Stomach (tissue), 9 donors: Measurements from ENCODE around the gene NFKB2. TPM values are rescaled to one million over a fixed set of nuclear protein-coding genes. Genes with fewer than 3 reads are reported as not detected.

ENCODE experiments used
- DNase-seq, 2 donors: peaks; one replicate each; pipeline versions ENCODE4 v3.0.0 to v3.0.0-alpha.2; 2013 to 2019
- H3K27ac ChIP-seq, 5 donors: fragments of 200-600 bp in 4 of 5; sonication (generic) in 4 of 5; one replicate each; pipeline ENCODE4 v1.5.1; 2013 to 2019; ENCODE audit warnings: mild to moderate bottlenecking in 1 of 5, moderate library complexity in 1 of 5
- H3K27me3 ChIP-seq, 3 donors: fragments of 200-600 bp; sonication (generic); one replicate each; pipeline ENCODE4 v1.5.1; 2017 to 2019; ENCODE audit warnings: mixed run types in 1 of 3
- H3K36me3 ChIP-seq, 4 donors: fragments of 200-600 bp; sonication (generic); 1 replicate in 3 of 4; 2 replicates in 1 of 4; pipeline ENCODE4 v1.5.1; 2016 to 2019
- H3K4me1 ChIP-seq, 4 donors: fragments of 200-600 bp; sonication (generic); one replicate each; pipeline ENCODE4 v1.5.1; 2016 to 2019
- H3K4me3 ChIP-seq, 4 donors: fragments of 200-600 bp; sonication (generic) in 3 of 4; one replicate each; pipeline ENCODE4 v1.5.1; 2016 to 2019; ENCODE audit warnings: mild to moderate bottlenecking in 1 of 4
- H3K9me3 ChIP-seq, 4 donors: fragments of 200-600 bp; sonication (generic); one replicate each; pipeline ENCODE4 v1.5.1; 2016 to 2019
- CTCF ChIP-seq, 7 experiments: fragments of 450-650 bp in 4 of 7; fragments of 200-600 bp in 3 of 7; sonication (generic) in 3 of 7; IDR thresholded peaks; one replicate each; pipeline ENCODE4 v1.5.1; 2016 to 2019; ENCODE audit warnings: antibody characterized with exemption in 7 of 7, control low read depth in 2 of 7, mild to moderate bottlenecking in 1 of 7
- EP300 ChIP-seq: sonication (generic); formaldehyde crosslinking; IDR thresholded peaks from one replicate; pipeline ENCODE4 v1.6.1; 2017; ENCODE audit warnings: antibody characterized with exemption
- POLR2A ChIP-seq, 4 donors: fragments of 450-650 bp; IDR thresholded peaks; one replicate each; pipeline ENCODE4 v1.6.1; 2016; ENCODE audit warnings: antibody characterized with exemption in 4 of 4, control low read depth in 2 of 4, mild to moderate bottlenecking in 1 of 4, moderate library complexity in 1 of 4
- POLR2AphosphoS5 ChIP-seq, 3 donors: sonication (generic); formaldehyde crosslinking; IDR thresholded peaks; one replicate each; pipeline ENCODE4 v1.6.1; 2016; ENCODE audit warnings: antibody characterized with exemption in 3 of 3
- WGBS, 5 donors: extraction: QIAGEN DNeasy Blood & Tissue Kit in 3 of 5; methylation state at CpG; one replicate each; pipeline versions ENCODE4 v1.1.5 to v1.1.7; 2013 to 2018; 5-methylcytosine and 5-hydroxymethylcytosine counted together
- intact Hi-C: fragments of 100-400 bp; cut with DNase I; formaldehyde crosslinking; loops from one replicate; pipeline ENCODE4 v1.15.1; 2023; ENCODE audit warnings: low total_unique reads
- polyA plus RNA-seq, 3 donors: library from polyadenylated mRNA; stranded (reverse); fragments of 200-250 nt; gene quantifications; one replicate each; pipeline ENCODE4 v1.2.3, GENCODE V29; 2013
- total RNA-seq, 5 donors: library from RNA; depleted of rRNA; stranded (reverse); fragments of >200 nt; gene quantifications; one replicate each; pipeline versions ENCODE4 v1.1.0 to v1.2.3, GENCODE V29; 2014 to 2016
- donor health status: healthy with polysubstance abuse.
- donor health status: Bipolar disorder and iron deficiency.
- donor health status: healthy.

The NFKB2 gene
- total and polyA plus RNA-seq, 8 donors: 9.7 to 84.0 (median 25.1) TPM

- no peak overlapping the region for H3K4me3 ChIP-seq
- WGBS, 5 donors: 90 to 93% (median 92%) methylated on average over 22 of the region's 22 CpGs
- peak overlapping the region in 1 of 5 donors; percentile 98 for H3K27ac ChIP-seq
- DNase-seq: no peak
- peaks cover 27 to 74% (median 54%) of the 10 kb centered on the region in 4 donors for H3K4me1 ChIP-seq
- peaks cover 18 to 60% (median 55%) of the 10 kb centered on the region in 4 donors for H3K36me3 ChIP-seq
- intact Hi-C loops: no loop called here
- TF ChIP-seq POLR2AphosphoS5 (IDR thresholded peaks at IDR 0.05) (no peak), CTCF (IDR thresholded peaks at IDR 0.05) (no peak), EP300 (no peak), POLR2A (IDR thresholded peaks at IDR 0.05) (no peak)
- no peaks in the 10 kb centered on the region for H3K9me3 ChIP-seq
- H3K27me3 ChIP-seq: peaks cover 0 to 5% (median 0%) of the 10 kb centered on the region in 3 donors
Observed at GRCh38 chr10:102400598-102401341, 5.3 kb downstream of the NFKB2 start.

GRCh38 chr10:102401342-102401654, 5.8 kb downstream of the NFKB2 start:
- Histone ChIP-seq H3K27ac (peak overlapping the region in 1 of 5 donors; percentile 98), H3K36me3 (peaks cover 18 to 60% (median 55%) of the 10 kb centered on the region in 4 donors)

GRCh38 chr10:102401735-102402511, 6.4 kb downstream of the NFKB2 start:
- H3K36me3 ChIP-seq: peaks cover 18 to 55% (median 52%) of the 10 kb centered on the region in 4 donors
- H3K27ac ChIP-seq: peak overlapping the region in 3 of 5 donors; percentile 29 to 98 (median 35)
- DNase-seq: no peak
- WGBS, 5 donors: 81 to 89% (median 83%) methylated on average over 11 to 18 of the region's 18 CpGs
- H3K4me3 ChIP-seq: no peak overlapping the region
- H3K27me3 ChIP-seq: peaks cover 0 to 9% (median 2%) of the 10 kb centered on the region in 3 donors
- peaks cover 17 to 64% (median 43%) of the 10 kb centered on the region in 4 donors for H3K4me1 ChIP-seq
- TF ChIP-seq POLR2A (IDR thresholded peaks at IDR 0.05) (no peak), EP300 (no peak), CTCF (IDR thresholded peaks at IDR 0.05) (no peak), POLR2AphosphoS5 (IDR thresholded peaks at IDR 0.05) (no peak)
- intact Hi-C loops: no loop called here
- H3K9me3 ChIP-seq: no peaks in the 10 kb centered on the region

More at GRCh38 chr10:102401342-102401654, 5.8 kb downstream of the NFKB2 start:
- Histone ChIP-seq H3K9me3 (no peaks in the 10 kb centered on the region), H3K4me1 (peaks cover 23 to 70% (median 49%) of the 10 kb centered on the region in 4 donors), H3K4me3 (no peak overlapping the region), H3K27me3 (peaks cover 0 to 5% (median 0%) of the 10 kb centered on the region in 3 donors)
- no peak for TF ChIP-seq POLR2A (IDR thresholded peaks at IDR 0.05)
- no peak for TF ChIP-seq EP300
- no peak for TF ChIP-seq POLR2AphosphoS5 (IDR thresholded peaks at IDR 0.05)
- WGBS, 5 donors: 88 to 97% (median 89%) methylated on average over 7 to 8 of the region's 8 CpGs
- intact Hi-C loops: no loop called here
- DNase-seq: no peak

GRCh38 chr10:102402512-102402896, 7.0 kb downstream of the NFKB2 start:
- DNase-seq: no peak
- H3K9me3 ChIP-seq: no peaks in the 10 kb centered on the region
- peak overlapping the region in 2 of 5 donors; percentile 29 to 98 for H3K27ac ChIP-seq
- no peak for TF ChIP-seq CTCF (IDR thresholded peaks at IDR 0.05)
- TF ChIP-seq POLR2A (IDR thresholded peaks at IDR 0.05): no peak
- no peak for TF ChIP-seq POLR2AphosphoS5 (IDR thresholded peaks at IDR 0.05)
- TF ChIP-seq EP300: no peak
- no peak overlapping the region for H3K4me3 ChIP-seq
- peaks cover 18 to 49% (median 47%) of the 10 kb centered on the region in 4 donors for H3K36me3 ChIP-seq
- intact Hi-C loops: no loop called here
- peaks cover 0 to 15% (median 6%) of the 10 kb centered on the region in 3 donors for H3K27me3 ChIP-seq
- peaks cover 13 to 58% (median 37%) of the 10 kb centered on the region in 4 donors for H3K4me1 ChIP-seq
- 67 to 88% (median 86%) methylated on average over 1 to 5 of the region's 5 CpGs for WGBS, 5 donors
